TTC549 (cell line): ENCODE data around the gene SLMAP.
"Not testable (repeated sequence)": the region's sequence is repeated elsewhere in the genome, so short reads cannot be mapped to it uniquely, and the experiment has no call there.

Experiments used
- FAIRE-seq: peaks from 2 replicates; lab custom pipeline; 2012; peaks lifted over from hg19 to GRCh38; lab: Jason Lieb, UNC

SLMAP gene

GRCh38 chr3:57832900-57833313 is 76.8 kb downstream of the SLMAP start:
- FAIRE-seq = no peak

- FAIRE-seq = no peak
Measured at GRCh38 chr3:57833763-57834162, 77.7 kb downstream of the SLMAP start.

GRCh38 chr3:57837686-57838085 is 81.6 kb downstream of the SLMAP start:
- FAIRE-seq = no peak

GRCh38 chr3:57838627-57839026 is 82.5 kb downstream of the SLMAP start:
- FAIRE-seq = no peak

- FAIRE-seq = no peak
Measured at GRCh38 chr3:57840473-57840872, 84.4 kb downstream of the SLMAP start.

GRCh38 chr3:57841818-57842217 is 85.7 kb downstream of the SLMAP start:
- no peak for FAIRE-seq

GRCh38 chr3:57848177-57848738 is 92.1 kb downstream of the SLMAP start:
- no peak for FAIRE-seq

GRCh38 chr3:57851304-57851703 is 95.2 kb downstream of the SLMAP start:
- no peak for FAIRE-seq

- peak; percentile 93 for FAIRE-seq
Measured at GRCh38 chr3:57852896-57853295, 96.8 kb downstream of the SLMAP start.

- no peak for FAIRE-seq
Measured at GRCh38 chr3:57855281-57855680, 99.2 kb downstream of the SLMAP start.

- no peak for FAIRE-seq
Measured at GRCh38 chr3:57855943-57856342, 99.8 kb downstream of the SLMAP start.

- peak; percentile 32 for FAIRE-seq
Measured at GRCh38 chr3:57856675-57857074, 100.6 kb downstream of the SLMAP start.

- FAIRE-seq = no peak
Measured at GRCh38 chr3:57862894-57863293, 106.8 kb downstream of the SLMAP start.

- FAIRE-seq = no peak
Measured at GRCh38 chr3:57863380-57863779, 107.3 kb downstream of the SLMAP start.

- FAIRE-seq = peak; percentile 83
Measured at GRCh38 chr3:57864853-57865252, 108.7 kb downstream of the SLMAP start.

- not testable (repeated sequence) for FAIRE-seq
Measured at GRCh38 chr3:57869110-57869509, 113.0 kb downstream of the SLMAP start.

- no peak for FAIRE-seq
Measured at GRCh38 chr3:57872606-57873005, 116.5 kb downstream of the SLMAP start.

- no peak for FAIRE-seq
Measured at GRCh38 chr3:57876632-57877031, 120.5 kb downstream of the SLMAP start.

- no peak for FAIRE-seq
Measured at GRCh38 chr3:57877116-57877515, 121.0 kb downstream of the SLMAP start.

- FAIRE-seq = not testable (repeated sequence)
Measured at GRCh38 chr3:57884436-57884835, 128.3 kb downstream of the SLMAP start.

- FAIRE-seq = no peak
Measured at GRCh38 chr3:57889807-57890206, 133.7 kb downstream of the SLMAP start.

- FAIRE-seq = no peak
Measured at GRCh38 chr3:57890874-57891273, 134.8 kb downstream of the SLMAP start.

- FAIRE-seq = no peak
Measured at GRCh38 chr3:57892423-57892822, 136.3 kb downstream of the SLMAP start.

- FAIRE-seq = no peak
Measured at GRCh38 chr3:57893156-57893555, 137.0 kb downstream of the SLMAP start.

GRCh38 chr3:57893668-57894067 is 137.6 kb downstream of the SLMAP start:
- no peak for FAIRE-seq
